GM18909 (cell line): ENCODE data around the gene RAD21L1.

Experiments
- ATAC-seq: cut with Tn5 transposase; IDR thresholded peaks from one replicate; pipeline ENCODE4 v1.9.1; 2021; ENCODE audit warnings: mild to moderate bottlenecking; ENCODE audit not compliant: unreplicated experiment, poor library complexity

RAD21L1 gene

GRCh38 chr20:1291191-1291741, 65.4 kb downstream of the RAD21L1 start:
- ATAC-seq, result no peak

GRCh38 chr20:1292620-1293019, 66.8 kb downstream of the RAD21L1 start:
- no peak for ATAC-seq

GRCh38 chr20:1293641-1294379, 68.0 kb downstream of the RAD21L1 start:
- ATAC-seq, result no peak

GRCh38 chr20:1294497-1294896, 68.7 kb downstream of the RAD21L1 start:
- ATAC-seq, result no peak

- ATAC-seq, result no peak
These were observed 69.6 kb downstream of the RAD21L1 start for GRCh38 chr20:1295276-1295930.

- ATAC-seq, result no peak
These were observed 70.3 kb downstream of the RAD21L1 start for GRCh38 chr20:1296117-1296610.

- no peak for ATAC-seq
These were observed 71.1 kb downstream of the RAD21L1 start for GRCh38 chr20:1296922-1297321.

GRCh38 chr20:1297486-1297885, 71.6 kb downstream of the RAD21L1 start:
- ATAC-seq, result no peak

- ATAC-seq, result no peak
These were observed 72.3 kb downstream of the RAD21L1 start for GRCh38 chr20:1298166-1298565.

GRCh38 chr20:1298888-1299511, 73.2 kb downstream of the RAD21L1 start:
- ATAC-seq, result no peak

GRCh38 chr20:1299522-1299921, 73.7 kb downstream of the RAD21L1 start:
- ATAC-seq, result no peak

GRCh38 chr20:1300083-1300840, 74.4 kb downstream of the RAD21L1 start:
- no peak for ATAC-seq

GRCh38 chr20:1301031-1301529, 75.2 kb downstream of the RAD21L1 start:
- ATAC-seq, result no peak

GRCh38 chr20:1302685-1303541, 77.1 kb downstream of the RAD21L1 start:
- ATAC-seq, result no peak

- ATAC-seq, result no peak
These were observed 79.1 kb downstream of the RAD21L1 start for GRCh38 chr20:1304710-1305515.
